A549 (cell line): ENCODE measurements around the gene MLLT10.

ENCODE experiments used
- CEBPB ChIP-seq, 2 experiments: fragments of >200 bp in 1 of 2; sonication (Bioruptor Twin) in 1 of 2; formaldehyde crosslinking in 1 of 2; IDR thresholded peaks; 2 replicates each; pipeline ENCODE4 v1.6.1; 2012 to 2016
- CHD2 ChIP-seq: fragments of 150-350 bp; IDR thresholded peaks from 2 replicates; pipeline ENCODE4 v1.6.1; 2014; ENCODE audit warnings: low read length; ENCODE audit not compliant: partially characterized antibody
- ESRRA ChIP-seq: fragments of 150-350 bp; IDR thresholded peaks from 2 replicates; pipeline ENCODE4 v1.6.1; 2014; ENCODE audit warnings: mild to moderate bottlenecking, low read length, borderline replicate concordance
- HOXA7 ChIP-seq: fragments of 250-450 bp; sonication (Bioruptor Pico); IDR thresholded peaks from 2 replicates; pipeline ENCODE4 v1.5.0; 2020; ENCODE audit warnings: mild to moderate bottlenecking, moderate library complexity
- JUNB ChIP-seq: fragments of >200 bp; sonication (Bioruptor Twin); formaldehyde crosslinking; IDR thresholded peaks from 2 replicates; pipeline ENCODE4 v1.6.1; 2016
- KDM1A ChIP-seq: fragments of 200-600 bp; sonication (generic); IDR thresholded peaks from 2 replicates; pipeline ENCODE4 v1.6.1; 2016; ENCODE audit warnings: low read depth, mild to moderate bottlenecking
- MAZ ChIP-seq: fragments of 150-350 bp; IDR thresholded peaks from 2 replicates; pipeline ENCODE4 v1.6.1; 2014; ENCODE audit warnings: antibody characterized with exemption, low read depth, low read length, borderline replicate concordance
- MYC ChIP-seq: IDR thresholded peaks from 2 replicates; pipeline ENCODE4 v1.6.1; 2012; ENCODE audit warnings: mild to moderate bottlenecking, inconsistent platforms, low read length, improper control_type of control experiment, borderline replicate concordance
- NR3C1 ChIP-seq: fragments of >200 bp; sonication (Bioruptor Twin); formaldehyde crosslinking; IDR thresholded peaks from 3 replicates; pipeline ENCODE4 v1.6.1; 2017
- POLR2A ChIP-seq: IDR thresholded peaks from 2 replicates; pipeline ENCODE4 v1.6.1; 2012; ENCODE audit warnings: mild to moderate bottlenecking, low read length
- RFX5 ChIP-seq: fragments of 450-650 bp; IDR thresholded peaks from 2 replicates; pipeline ENCODE4 v1.7.1; 2014; ENCODE audit warnings: antibody characterized with exemption, mild to moderate bottlenecking, moderate library complexity
- TP53 ChIP-seq: fragments of 250-450 bp; sonication (Bioruptor Pico); IDR thresholded peaks from 2 replicates; pipeline ENCODE4 v1.5.0; 2021; ENCODE audit warnings: mild to moderate bottlenecking, moderate library complexity
- TF ChIP-seq, protein P1 (sequence below): fragments of >200 bp; sonication (Bioruptor Twin); formaldehyde crosslinking; IDR thresholded peaks from 3 replicates; pipeline ENCODE4 v1.5.1; 2016
- TF ChIP-seq, protein P2 (sequence below): fragments of 450-650 bp; IDR thresholded peaks from 2 replicates; pipeline ENCODE4 v1.6.1; 2014; ENCODE audit warnings: antibody characterized with exemption

DNA sequence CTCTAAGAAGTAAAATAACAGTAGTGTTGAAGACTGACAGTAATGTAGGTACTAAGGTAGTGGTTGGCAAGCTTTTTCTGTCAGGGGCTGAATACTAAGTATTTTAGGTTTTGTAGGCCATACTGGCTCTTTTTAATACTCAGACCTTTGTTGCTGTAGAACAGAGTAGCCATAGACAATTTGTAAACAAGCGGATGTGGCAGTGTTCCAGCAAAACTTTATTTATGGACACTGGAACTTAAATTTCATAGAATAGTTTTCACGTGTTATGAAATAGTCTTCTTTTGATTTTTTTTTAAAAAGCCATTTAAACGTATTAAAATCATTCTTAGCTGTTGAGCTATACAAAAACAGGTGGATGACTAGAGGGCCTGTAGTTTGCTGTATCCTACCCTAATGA lies 121.2 kb downstream of the MLLT10 start:
- TF ChIP-seq TP53 (CRISPR knock-in tag) (no peak), POLR2A (no peak), CHD2 (no peak), KDM1A (no peak), CEBPB (IDR thresholded peaks at IDR 0.05) (no peak), JUNB (no peak), RFX5 (no peak), MAZ (no peak), NR3C1 (no peak), ESRRA (no peak), HOXA7 (CRISPR knock-in tag) (no peak), MYC (no peak)
- TF ChIP-seq, protein P1, sequence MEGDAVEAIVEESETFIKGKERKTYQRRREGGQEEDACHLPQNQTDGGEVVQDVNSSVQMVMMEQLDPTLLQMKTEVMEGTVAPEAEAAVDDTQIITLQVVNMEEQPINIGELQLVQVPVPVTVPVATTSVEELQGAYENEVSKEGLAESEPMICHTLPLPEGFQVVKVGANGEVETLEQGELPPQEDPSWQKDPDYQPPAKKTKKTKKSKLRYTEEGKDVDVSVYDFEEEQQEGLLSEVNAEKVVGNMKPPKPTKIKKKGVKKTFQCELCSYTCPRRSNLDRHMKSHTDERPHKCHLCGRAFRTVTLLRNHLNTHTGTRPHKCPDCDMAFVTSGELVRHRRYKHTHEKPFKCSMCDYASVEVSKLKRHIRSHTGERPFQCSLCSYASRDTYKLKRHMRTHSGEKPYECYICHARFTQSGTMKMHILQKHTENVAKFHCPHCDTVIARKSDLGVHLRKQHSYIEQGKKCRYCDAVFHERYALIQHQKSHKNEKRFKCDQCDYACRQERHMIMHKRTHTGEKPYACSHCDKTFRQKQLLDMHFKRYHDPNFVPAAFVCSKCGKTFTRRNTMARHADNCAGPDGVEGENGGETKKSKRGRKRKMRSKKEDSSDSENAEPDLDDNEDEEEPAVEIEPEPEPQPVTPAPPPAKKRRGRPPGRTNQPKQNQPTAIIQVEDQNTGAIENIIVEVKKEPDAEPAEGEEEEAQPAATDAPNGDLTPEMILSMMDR: no peak
- TF ChIP-seq, protein P2, sequence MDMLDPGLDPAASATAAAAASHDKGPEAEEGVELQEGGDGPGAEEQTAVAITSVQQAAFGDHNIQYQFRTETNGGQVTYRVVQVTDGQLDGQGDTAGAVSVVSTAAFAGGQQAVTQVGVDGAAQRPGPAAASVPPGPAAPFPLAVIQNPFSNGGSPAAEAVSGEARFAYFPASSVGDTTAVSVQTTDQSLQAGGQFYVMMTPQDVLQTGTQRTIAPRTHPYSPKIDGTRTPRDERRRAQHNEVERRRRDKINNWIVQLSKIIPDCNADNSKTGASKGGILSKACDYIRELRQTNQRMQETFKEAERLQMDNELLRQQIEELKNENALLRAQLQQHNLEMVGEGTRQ: no peak
